GM18858 (cell line): ENCODE measurements around the gene IFT52.
"Not testable (repeated sequence)": the region's sequence is repeated elsewhere in the genome, so short reads cannot be mapped to it uniquely, and the experiment has no call there.

Experiments used
- ATAC-seq: cut with Tn5 transposase; IDR thresholded peaks from one replicate; pipeline ENCODE4 v1.9.1; 2021; ENCODE audit not compliant: unreplicated experiment

IFT52 gene

DNA sequence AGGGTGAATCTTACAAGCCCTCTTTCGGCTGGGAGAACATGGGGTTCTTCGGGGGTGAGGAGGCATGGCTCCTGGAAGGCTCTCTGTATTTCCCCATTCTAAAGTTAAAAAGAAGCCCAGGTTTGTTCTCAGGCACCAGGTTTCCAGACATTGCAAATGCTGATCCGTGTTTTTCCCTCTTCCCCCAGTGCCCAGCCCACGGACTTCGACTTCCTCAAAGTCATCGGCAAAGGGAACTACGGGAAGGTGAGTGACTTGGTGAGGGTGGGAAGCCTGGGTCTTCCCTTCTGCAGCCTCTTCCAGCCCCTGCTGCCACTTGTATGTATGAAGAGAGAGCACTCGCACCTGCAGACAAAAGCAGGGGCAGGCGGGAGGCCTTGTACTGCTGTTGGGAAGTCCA, 23.3 kb upstream of the IFT52 start:
- ATAC-seq: no peak

DNA sequence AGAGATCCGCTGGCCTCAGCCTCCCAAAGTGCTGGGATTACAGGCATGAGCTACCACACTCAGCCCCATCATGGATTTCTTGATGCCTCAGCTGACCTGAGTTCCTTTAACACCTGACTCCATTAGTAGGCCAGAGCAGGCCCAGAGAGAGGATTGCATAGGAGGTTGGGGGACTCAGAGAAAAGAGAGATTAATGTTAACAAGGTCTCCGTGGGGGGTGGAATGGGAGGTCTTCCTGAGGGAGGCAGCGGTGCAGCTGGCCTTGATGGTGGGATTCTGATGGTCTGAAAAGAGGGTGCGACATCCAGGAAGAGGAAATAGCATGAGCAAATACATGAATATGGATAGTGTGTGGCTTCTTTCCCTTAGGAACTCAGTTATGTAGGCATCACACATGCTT, 22.0 kb upstream of the IFT52 start:
- ATAC-seq: no peak

DNA sequence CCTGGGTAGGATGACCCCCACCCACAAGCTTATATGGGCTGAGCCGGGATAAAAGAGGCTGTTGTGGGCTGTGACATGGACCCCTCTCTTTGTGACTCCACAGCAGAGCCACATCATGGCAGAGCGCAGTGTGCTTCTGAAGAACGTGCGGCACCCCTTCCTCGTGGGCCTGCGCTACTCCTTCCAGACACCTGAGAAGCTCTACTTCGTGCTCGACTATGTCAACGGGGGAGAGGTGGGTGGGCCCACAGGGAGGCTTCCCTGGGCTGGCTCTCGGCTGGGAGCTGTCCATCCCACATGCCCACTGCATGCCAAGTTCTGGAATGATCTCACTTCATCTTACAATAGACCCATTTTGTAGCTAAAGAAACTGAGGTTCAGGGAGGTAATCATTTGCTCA, 21.5 kb upstream of the IFT52 start:
- no peak for ATAC-seq

DNA sequence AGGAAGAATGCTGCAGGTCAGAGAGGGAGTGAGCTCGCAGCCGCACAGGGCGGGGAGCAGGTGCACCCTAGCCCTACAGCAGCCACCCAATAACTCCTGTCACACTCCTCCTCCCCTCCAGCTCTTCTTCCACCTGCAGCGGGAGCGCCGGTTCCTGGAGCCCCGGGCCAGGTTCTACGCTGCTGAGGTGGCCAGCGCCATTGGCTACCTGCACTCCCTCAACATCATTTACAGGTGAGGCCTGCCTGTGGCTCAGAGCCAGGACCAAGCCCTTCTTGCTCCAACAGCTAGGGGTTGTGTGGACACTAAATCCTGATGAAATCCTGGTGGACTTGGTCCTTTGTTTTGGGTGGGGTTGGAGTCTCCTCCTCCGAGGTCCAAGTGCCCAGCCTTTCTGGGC, 20.2 kb upstream of the IFT52 start:
- no peak for ATAC-seq

DNA sequence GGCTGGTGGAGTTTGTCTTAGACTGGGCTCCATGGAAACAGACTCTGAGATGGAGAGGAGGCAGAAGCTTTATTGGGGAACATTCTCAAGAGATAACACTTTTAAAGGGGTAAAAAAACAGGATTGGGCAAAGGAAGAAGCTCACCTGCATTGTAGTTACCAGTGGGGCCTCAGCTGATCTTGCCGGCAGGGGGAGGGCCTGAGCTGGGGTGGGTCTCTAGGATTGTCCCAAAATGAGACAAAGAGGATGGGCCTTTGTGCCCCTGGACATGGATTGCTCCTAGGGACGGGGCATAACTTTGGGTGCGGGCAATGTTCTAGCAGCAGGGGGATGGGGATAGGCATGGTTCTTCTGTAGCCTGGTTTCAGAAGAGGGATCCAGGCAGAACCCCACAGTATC, 19.4 kb upstream of the IFT52 start:
- no peak for ATAC-seq

DNA sequence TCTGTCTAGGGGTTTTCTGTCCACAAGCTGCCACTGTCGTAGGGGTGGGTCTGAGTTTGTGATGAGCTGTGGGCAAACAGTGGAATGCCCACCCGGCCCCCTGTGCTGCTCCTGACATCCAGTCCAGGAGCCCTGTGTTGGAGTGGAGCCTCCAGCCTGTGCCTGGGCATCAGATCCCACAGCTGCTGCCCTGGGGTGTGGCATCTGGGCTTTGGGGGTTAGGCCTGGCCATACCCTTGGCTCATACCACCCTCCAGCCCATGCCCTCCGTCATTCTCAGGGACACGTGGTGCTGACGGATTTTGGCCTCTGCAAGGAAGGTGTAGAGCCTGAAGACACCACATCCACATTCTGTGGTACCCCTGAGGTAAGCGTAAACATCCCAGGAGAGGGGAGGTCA, 19.0 kb upstream of the IFT52 start:
- no peak for ATAC-seq

DNA sequence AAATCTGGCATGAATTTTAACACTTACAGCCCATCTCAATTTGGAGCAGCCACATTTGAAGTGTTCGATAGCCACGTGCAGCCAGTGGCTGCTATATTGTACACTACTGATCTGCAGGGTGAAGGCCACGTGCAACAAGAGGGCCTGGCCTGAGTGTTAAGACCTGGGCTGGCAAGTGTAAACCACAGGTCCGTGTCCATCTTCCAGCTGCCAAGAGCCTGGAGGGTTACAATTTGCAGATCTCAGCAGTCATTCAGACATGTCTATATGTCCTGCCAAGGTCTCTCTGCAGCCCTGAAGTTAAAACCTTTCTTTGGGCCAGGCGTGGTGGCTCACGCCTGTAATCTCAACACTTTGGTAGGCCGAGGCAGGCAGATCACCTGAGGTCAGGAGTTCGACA, 17.8 kb upstream of the IFT52 start:
- ATAC-seq: no peak

DNA sequence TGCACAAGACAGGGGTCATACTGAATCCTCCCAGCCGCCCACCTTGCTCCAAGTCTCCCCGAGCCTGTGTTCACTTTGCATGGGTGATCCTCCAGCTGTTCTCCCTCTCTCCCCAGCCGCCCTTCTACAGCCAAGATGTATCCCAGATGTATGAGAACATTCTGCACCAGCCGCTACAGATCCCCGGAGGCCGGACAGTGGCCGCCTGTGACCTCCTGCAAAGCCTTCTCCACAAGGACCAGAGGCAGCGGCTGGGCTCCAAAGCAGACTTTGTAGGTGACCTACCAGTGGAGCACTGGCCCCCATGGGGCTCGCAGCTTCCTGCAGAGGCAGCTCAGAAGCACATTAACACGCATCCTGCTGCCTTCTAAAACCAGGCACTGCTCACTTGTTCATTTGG, 14.6 kb upstream of the IFT52 start:
- no peak for ATAC-seq

DNA sequence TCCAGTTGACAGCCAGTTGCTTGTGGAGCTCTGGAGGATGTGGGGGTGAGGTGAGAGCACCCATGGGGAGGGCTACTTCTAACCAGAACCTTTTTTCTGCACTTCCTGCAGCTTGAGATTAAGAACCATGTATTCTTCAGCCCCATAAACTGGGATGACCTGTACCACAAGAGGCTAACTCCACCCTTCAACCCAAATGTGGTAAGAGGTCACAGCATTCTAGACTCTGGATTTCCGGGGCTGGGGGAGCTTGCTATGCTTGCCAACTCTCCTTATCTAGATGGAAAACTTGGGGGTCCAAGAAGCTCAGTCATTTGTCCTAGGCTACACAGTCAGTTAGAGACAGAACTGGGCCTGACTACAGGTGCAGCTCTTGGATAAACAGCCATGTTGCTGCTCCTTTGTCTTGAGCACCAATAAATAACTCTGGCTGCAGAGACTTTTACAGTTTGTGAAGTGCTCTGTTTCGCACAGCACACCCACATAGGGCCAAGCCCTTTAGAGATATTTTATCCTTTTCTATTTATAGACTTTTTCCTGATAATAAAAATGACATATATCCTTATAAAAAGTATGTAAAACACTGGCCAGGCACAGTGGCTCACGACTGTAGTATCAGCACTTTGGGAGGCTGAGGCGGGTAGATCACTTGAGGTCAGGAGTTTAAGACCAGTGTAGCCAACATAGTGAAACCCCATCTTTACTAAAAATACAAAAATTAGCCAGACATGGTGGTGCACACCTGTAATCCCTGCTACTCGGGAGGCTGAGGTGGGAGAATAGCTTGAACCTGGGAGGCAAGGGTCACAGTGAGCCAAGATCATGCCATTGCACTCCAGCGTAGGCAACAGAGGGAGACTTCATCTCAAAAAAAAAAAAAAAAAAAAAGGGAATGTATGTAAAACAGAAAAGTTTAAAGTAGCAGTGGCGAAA, 10.6 kb upstream of the IFT52 start:
- ATAC-seq: no peak

DNA sequence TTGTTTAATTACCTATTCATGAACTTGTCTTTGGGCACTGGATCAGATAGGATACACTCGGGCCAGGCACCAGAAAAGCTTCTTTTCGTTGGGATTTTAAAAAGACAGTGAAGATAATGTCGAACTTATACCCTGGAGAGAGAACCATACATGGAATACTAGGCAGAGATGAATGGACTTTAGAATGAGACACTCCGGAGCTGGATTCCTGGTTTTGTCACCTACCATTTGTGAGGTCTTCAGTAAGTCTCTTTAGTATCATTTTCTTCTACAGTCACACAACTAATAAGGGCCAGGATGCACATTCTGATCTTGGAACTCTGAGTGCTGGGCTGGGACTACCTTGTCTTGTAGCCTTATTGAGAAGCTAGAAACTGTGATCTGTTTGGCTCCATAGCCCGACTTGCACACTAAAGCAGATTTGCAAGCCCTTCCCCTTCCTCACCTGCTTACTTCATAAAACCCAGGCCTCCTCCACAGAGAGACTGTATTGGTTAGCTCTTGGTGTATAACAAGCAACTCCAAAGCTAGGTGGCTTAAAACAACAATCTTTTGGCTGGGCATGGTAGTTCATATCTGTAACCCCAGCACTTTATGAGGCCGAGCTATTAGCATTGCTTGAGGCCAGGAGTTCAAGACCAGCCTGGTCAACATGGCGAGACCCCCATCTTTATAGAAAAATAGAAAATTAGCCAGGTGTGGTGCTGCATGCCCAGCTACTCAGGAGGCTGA, 7.4 kb upstream of the IFT52 start:
- ATAC-seq: no peak

DNA sequence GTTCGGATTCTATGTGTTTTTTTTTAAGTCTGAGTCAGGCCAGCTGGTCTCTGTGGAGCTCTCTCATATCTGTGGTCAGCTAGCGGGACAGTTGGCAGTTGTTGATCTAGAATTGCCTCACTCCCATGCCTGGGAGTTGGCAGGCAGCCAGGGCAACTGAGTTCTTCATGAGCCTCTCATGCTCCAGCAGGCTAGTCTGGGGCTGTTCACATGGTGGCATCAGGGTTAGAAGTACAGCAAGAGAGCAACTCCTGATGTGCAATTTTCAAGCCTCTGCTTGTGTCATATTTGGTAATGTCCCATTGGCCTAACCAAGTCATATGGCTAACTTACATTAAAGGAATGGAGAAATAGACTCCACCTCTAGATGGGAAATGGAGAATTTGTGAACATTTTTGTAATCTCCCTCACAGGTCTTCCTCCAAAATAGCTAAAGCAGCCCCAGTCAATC, 6.7 kb upstream of the IFT52 start:
- no peak for ATAC-seq

DNA sequence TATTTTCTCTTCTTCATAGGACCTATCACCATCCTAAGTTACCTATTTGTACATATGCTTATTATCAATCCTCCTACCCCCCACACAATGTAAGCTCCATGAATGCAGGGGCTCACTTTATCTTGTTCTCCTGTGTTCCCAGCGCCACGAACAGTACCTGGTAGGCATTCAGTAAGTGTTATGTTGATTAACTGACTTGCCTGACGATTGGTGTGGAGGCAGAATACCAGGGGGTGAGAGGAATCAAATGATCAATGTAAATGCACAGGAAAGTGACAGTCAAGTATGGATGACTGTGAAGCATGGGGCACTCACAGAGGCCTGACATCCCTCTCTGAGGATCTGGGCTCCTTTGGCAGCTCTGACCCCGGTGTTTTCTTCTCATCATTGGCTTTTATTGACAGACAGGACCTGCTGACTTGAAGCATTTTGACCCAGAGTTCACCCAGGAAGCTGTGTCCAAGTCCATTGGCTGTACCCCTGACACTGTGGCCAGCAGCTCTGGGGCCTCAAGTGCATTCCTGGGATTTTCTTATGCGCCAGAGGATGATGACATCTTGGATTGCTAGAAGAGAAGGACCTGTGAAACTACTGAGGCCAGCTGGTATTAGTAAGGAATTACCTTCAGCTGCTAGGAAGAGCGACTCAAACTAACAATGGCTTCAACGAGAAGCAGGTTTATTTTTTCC, 6.1 kb upstream of the IFT52 start:
- no peak for ATAC-seq

DNA sequence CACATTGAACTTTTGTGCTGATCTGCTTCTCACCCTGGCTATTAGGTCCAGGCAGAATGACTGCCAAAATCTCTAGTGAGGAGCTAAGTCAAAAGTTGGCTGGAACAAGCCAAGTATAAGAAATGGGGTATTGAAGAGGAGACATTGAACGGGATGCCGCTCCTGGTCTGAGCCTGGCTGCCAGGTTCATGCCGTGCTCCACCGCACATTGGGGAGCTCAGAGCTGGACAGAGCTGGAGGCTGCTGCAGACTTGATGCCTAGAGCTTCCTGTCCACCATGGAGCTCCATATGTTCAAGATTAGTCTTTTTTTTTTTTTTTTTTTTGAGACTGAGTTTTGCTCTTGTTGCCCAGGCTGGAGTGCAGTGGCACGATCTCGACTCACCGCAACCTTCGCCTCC, 4.1 kb upstream of the IFT52 start:
- no peak for ATAC-seq

DNA sequence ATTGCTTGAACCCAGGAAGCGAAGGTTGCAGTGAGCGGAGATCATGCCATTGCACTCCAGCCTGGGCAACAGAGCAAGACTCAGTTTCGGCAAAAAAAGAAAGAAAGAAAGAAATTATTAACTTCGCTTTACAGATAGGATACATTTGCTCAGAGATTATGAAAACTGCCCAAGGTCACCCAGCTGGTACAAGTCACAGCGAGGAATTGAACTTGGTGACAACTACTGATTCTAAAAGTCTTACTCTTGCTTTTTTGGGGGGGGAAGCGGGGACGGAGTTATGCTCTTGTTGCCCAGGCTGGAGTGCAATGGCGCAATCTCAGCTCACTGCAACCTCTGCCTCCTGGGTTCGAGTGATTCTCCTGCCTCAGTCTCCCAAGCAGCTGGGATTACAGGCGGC, 2.2 kb upstream of the IFT52 start:
- ATAC-seq: not testable (repeated sequence)

DNA sequence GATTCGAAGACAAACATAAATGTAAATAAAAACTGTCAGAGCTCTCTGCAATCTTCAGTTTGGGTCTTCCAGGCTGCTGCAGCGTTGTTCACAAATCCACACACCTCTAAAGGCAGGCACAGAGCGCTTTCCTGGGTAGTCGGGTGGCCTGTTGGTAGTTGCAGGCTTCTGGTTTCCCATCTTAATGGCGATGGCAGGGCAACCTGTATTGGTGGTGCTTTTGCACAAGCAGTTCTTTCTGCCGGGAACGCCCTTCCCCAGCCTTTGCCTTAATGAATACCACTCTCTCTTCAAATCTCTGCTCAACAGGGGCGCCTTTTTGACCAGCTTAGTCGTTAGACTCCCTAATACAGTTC, 723 bp upstream of the IFT52 start:
- no peak for ATAC-seq

DNA sequence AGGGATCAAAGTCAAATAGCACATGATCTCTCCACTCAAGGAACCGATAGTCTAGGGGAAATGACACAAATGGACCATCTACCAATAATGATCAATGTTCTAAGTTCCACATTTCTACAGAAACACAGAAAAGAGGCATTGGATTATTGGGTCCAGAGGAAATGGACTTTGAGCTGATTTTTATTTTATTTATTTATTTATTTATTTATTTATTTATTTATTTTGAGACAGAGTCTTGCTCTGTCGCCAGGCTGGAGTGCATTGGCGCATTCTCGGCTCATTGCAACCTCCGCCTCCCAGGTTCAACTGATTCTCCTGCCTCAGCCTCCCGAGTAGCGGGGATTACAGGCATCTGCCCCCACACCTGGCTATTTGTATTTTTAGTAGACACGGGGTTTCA, 11.2 kb downstream of the IFT52 start:
- not testable (repeated sequence) for ATAC-seq

DNA sequence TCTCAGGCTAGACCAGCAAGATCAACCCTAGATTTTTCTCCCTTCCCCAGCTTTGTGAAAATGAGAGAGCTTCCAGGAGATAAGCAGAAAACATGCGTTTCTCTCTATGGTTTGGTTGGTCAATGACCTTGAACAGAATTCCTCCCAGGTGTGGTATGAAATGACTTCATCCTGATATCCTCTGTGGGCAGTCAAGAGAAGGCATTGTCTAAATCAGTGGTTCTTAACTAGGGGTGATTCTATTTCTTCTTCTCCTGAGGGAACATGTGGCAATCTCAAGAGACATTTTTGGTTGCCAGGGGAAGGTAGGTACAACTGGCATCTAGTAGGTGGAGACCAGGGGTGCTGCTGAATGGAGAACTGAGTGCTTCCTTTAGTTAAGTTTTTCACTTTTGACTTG, 12.4 kb downstream of the IFT52 start:
- no peak for ATAC-seq

DNA sequence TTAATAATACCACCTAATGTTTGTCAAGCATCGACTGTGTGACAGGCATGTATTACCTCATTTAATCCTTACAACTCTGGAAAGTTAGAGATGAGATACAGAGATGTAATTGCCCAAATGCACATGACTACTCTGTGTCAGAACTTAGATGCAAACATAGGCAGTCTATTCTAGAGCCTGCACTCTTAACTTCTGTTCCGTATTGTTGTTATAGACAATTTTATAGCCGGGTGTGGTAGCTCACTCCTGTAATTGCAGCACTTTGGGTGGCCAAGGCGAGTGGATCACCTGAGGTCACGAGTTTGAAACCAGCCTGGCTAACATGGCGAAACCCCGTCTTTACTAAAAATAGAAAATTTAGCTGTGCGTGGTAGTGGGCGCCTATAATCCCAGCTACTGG, 15.0 kb downstream of the IFT52 start:
- no peak for ATAC-seq

DNA sequence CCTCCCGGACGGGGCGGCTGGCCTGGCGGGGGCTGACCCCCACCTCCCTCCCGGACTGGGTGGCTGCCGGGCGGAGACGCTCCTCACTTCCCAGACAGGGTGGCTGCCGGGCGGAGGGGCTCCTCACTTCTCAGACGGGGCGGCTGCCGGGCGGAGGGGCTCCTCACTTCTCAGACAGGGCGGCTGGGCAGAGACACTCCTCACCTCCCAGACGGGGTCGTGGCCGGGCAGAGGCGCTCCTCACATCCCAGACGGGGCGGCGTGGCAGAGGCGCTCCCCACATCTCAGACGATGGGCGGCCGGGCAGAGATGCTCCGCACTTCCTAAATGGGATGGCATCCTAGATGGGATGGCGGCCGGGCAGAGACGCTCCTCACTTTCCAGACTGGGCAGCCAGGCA, 16.5 kb downstream of the IFT52 start:
- ATAC-seq: not testable (repeated sequence)

DNA sequence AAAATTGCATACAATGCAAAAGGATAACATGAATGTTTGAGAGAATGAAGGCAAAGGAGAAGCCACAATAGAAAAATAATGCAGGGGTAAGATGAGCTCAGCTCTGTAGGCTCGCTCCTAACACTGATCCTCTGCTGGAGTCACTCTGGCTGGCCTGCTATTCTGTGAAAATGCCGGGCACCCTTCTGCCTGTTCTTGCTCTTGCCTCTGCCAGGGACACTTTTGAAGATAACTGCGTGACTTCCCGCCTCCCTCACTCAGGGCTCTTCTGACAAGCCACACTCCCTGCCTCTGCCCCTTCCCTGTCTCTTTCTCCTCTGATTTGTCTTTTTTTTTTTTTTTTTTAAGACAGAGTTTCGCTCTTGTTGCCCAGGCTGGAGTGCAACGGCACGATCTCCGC, 40.9 kb downstream of the IFT52 start:
- ATAC-seq: no peak

DNA sequence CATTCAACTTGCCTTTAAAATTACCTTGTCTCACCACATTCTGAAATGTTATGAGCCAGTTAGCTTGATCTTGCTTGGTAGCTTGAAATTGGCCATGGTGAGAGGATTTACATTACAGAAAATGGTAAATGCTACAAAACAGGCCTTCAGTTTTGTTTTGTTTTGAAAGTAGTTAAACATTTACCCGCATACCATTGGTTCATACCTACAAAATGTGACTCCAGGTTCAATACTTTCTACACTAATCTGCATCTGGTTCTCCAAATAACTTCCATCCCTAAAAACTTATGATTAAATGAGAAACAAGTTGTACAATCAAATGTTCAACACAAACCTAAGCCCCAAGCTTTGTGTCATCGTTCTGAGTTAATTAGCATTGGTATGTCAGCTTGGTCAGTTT, 45.7 kb downstream of the IFT52 start:
- ATAC-seq: no peak

DNA sequence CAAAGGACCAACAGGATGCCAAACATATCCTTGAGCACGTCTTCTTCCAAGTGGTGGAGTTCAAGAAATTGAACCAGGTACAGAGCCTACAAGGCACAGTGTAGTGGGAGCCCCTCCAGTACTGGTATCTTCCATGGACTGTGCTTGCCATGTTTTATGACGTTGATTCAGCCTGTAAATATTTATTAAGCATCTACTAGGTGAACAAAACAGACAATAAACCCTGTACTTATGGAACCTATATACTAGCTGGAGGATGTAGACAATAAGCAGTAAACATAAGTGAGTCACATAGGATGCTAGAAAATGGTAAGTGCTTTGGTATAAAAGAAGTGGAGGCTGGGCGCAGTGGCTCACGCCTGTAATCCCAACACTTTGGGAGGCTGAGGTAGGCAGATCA, 51.8 kb downstream of the IFT52 start:
- no peak for ATAC-seq
